Measurements from ENCODE around the gene CHST2.

CHST2 gene

GRCh38 chr3:143099210-143099609 is 20.4 kb upstream of the CHST2 start:
- DNase-seq (ENCODE audit: low read depth): no peak

- peak; percentile 51 for DNase-seq (ENCODE audit: low read depth)
These were observed 19.9 kb upstream of the CHST2 start for GRCh38 chr3:143099690-143100089.

GRCh38 chr3:143100451-143100850 is 19.1 kb upstream of the CHST2 start:
- DNase-seq (ENCODE audit: low read depth): no peak

GRCh38 chr3:143101792-143102381 is 17.7 kb upstream of the CHST2 start:
- DNase-seq (ENCODE audit: low read depth): no peak

- DNase-seq (ENCODE audit: low read depth): no peak
These were observed 15.9 kb upstream of the CHST2 start for GRCh38 chr3:143103652-143104051.

GRCh38 chr3:143105170-143105569 is 14.4 kb upstream of the CHST2 start:
- DNase-seq (ENCODE audit: low read depth): no peak

- no peak for DNase-seq (ENCODE audit: low read depth)
These were observed 9.7 kb upstream of the CHST2 start for GRCh38 chr3:143109861-143110260.

- no peak for DNase-seq (ENCODE audit: low read depth)
These were observed 9.2 kb upstream of the CHST2 start for GRCh38 chr3:143110371-143110770.

- no peak for DNase-seq (ENCODE audit: low read depth)
These were observed 952 bp upstream of the CHST2 start for GRCh38 chr3:143118630-143119008.

GRCh38 chr3:143119974-143120715 is 574 bp downstream of the CHST2 start:
- DNase-seq (ENCODE audit: low read depth): peak; percentile 16

- peak; percentile 36 for DNase-seq (ENCODE audit: low read depth)
These were observed 1.2 kb downstream of the CHST2 start for GRCh38 chr3:143120716-143121240.

- DNase-seq (ENCODE audit: low read depth): peak; percentile 67
These were observed 1.9 kb downstream of the CHST2 start for GRCh38 chr3:143121241-143122088.

GRCh38 chr3:143122089-143122430 is 2.5 kb downstream of the CHST2 start:
- no peak for DNase-seq (ENCODE audit: low read depth)

- no peak for DNase-seq (ENCODE audit: low read depth)
These were observed 3.2 kb downstream of the CHST2 start for GRCh38 chr3:143122608-143123352.

- DNase-seq (ENCODE audit: low read depth): no peak
These were observed 3.9 kb downstream of the CHST2 start for GRCh38 chr3:143123353-143123984.

GRCh38 chr3:143124601-143125520 is 5.3 kb downstream of the CHST2 start:
- no peak for DNase-seq (ENCODE audit: low read depth)

GRCh38 chr3:143127801-143128200 is 8.2 kb downstream of the CHST2 start:
- no peak for DNase-seq (ENCODE audit: low read depth)

GRCh38 chr3:143128227-143128955 is 8.8 kb downstream of the CHST2 start:
- DNase-seq (ENCODE audit: low read depth): no peak

- no peak for DNase-seq (ENCODE audit: low read depth)
These were observed 12.8 kb downstream of the CHST2 start for GRCh38 chr3:143132246-143132980.
